Endothelial cell of umbilical vein (primary cell): ENCODE data around the gene GOLGA6A. TPM values are rescaled to one million over a fixed set of nuclear protein-coding genes. Genes with fewer than 3 reads are reported as not detected.

Source experiments
- BruUV-seq: library from RNA; stranded (reverse); fragments of 400-500 nt; replicated peaks from 2 replicates; lab custom pipeline; 2021; lab: Mats Ljungman, UMichigan
- CTCF ChIA-PET: fragments of 300-600, 350-600 bp; sonication (Branson Sonifier 250); formaldehyde crosslinking; loops from one replicate; lab custom pipeline; 2021; ENCODE audit warnings: antibody characterized with exemption, inconsistent platforms; lab: Charles Lee
- POLR2A ChIA-PET: fragments of 300-600, 350-600 bp; sonication (Branson Sonifier 250); formaldehyde crosslinking; loops from one replicate; lab custom pipeline; 2021; ENCODE audit warnings: antibody characterized with exemption, inconsistent platforms; lab: Charles Lee
- DNase-seq: peaks from one replicate; pipeline ENCODE4 v3.0.0-alpha.2; 2011; ENCODE audit warnings: low read depth, low spot score
- FAIRE-seq: peaks from 2 replicates; lab custom pipeline; 2011; peaks lifted over from hg19 to GRCh38; lab: Jason Lieb, UNC
- H2AFZ ChIP-seq: 2 replicates; pipeline ENCODE4 v1.6.0; 2012; ENCODE audit warnings: low read depth, low read length, control low read depth, inconsistent platforms
- H3K27ac ChIP-seq: 2 replicates; pipeline ENCODE4 v1.5.1; 2011; ENCODE audit warnings: low read depth, mild to moderate bottlenecking, control low read depth, low read length, moderate library complexity; ENCODE audit not compliant: insufficient read depth
- H3K27me3 ChIP-seq, 2 experiments: 2 replicates each; pipeline versions ENCODE4 v1.6.0 to v1.6.1; 2011; ENCODE audit warnings: low read length in 2 of 2, mixed read lengths in 1 of 2; ENCODE audit not compliant: control insufficient read depth in 2 of 2, insufficient read depth in 2 of 2
- H3K36me3 ChIP-seq, 2 experiments: 2 replicates in 1 of 2; 3 replicates in 1 of 2; pipeline ENCODE4 v1.5.1; 2011; ENCODE audit warnings: low read length in 2 of 2, mild to moderate bottlenecking in 1 of 2, moderate library complexity in 1 of 2; ENCODE audit not compliant: control insufficient read depth in 2 of 2, insufficient read depth in 2 of 2; ENCODE audit errors: extremely low read depth in 1 of 2
- H3K4me1 ChIP-seq: 3 replicates; pipeline ENCODE4 v1.5.1; 2011; ENCODE audit warnings: mild to moderate bottlenecking, low read length; ENCODE audit not compliant: control insufficient read depth, insufficient read depth; ENCODE audit errors: extremely low read depth
- H3K4me2 ChIP-seq: 2 replicates; pipeline ENCODE4 v1.6.1; 2011; ENCODE audit warnings: low read length, control low read depth, mixed read lengths; ENCODE audit not compliant: insufficient read depth
- H3K4me3 ChIP-seq, 3 experiments: fragments of 200-600 bp in 1 of 3; sonication (generic), shearing (Covaris generic) in 1 of 3; replicated peaks in 1 of 3; 2 replicates each; pipeline ENCODE4 v1.5.1; 2011 to 2016; ENCODE audit warnings: control low read depth in 3 of 3, low read length in 3 of 3, mild to moderate bottlenecking in 2 of 3, inconsistent platforms in 1 of 3, low read depth in 1 of 3, moderate library complexity in 1 of 3; ENCODE audit not compliant: insufficient read depth in 1 of 3
- H3K79me2 ChIP-seq: 2 replicates; pipeline ENCODE4 v1.6.0; 2012; ENCODE audit warnings: low read length, inconsistent platforms; ENCODE audit not compliant: control insufficient read depth, insufficient read depth
- H3K9ac ChIP-seq: replicated peaks from 2 replicates; pipeline ENCODE3; 2011; ENCODE audit warnings: low read length, control low read depth; ENCODE audit not compliant: insufficient read depth; ENCODE audit errors: extremely low read depth
- H3K9me1 ChIP-seq: replicated peaks from 3 replicates; pipeline ENCODE4 v1.6.0; 2011; ENCODE audit warnings: mild to moderate bottlenecking, low read length; ENCODE audit not compliant: control insufficient read depth, insufficient read depth; ENCODE audit errors: extremely low read depth
- H3K9me3 ChIP-seq: replicated peaks from 2 replicates; pipeline ENCODE4 v1.5.1; 2012; ENCODE audit warnings: low read length, inconsistent platforms; ENCODE audit not compliant: control insufficient read depth, insufficient read depth
- H4K20me1 ChIP-seq: replicated peaks from 2 replicates; pipeline ENCODE3; 2011; ENCODE audit warnings: mild to moderate bottlenecking, low read length; ENCODE audit not compliant: control insufficient read depth, insufficient read depth; ENCODE audit errors: extremely low read depth
- CTCF ChIP-seq, 2 donors: IDR thresholded peaks; 1 replicate in 1 of 2; 2 replicates in 1 of 2; pipeline ENCODE4 v1.5.1; 2011; ENCODE audit warnings: low read length in 2 of 2, mild to moderate bottlenecking in 2 of 2, moderate library complexity in 2 of 2, control low read depth in 1 of 2, inconsistent platforms in 1 of 2, low read depth in 1 of 2; ENCODE audit not compliant: insufficient read depth in 1 of 2; ENCODE audit errors: extremely low read depth in 1 of 2
- EZH2 ChIP-seq: IDR thresholded peaks from 2 replicates; pipeline ENCODE4 v1.6.1; 2012; ENCODE audit warnings: borderline replicate concordance, low read depth, mild to moderate bottlenecking, moderate library complexity, low read length, inconsistent platforms; ENCODE audit not compliant: severe bottlenecking
- FOS ChIP-seq: IDR thresholded peaks from 2 replicates; pipeline ENCODE4 v1.6.1; 2011; ENCODE audit warnings: mild to moderate bottlenecking, low read length, moderate library complexity, borderline replicate concordance; ENCODE audit not compliant: insufficient read depth
- GATA2 ChIP-seq: IDR thresholded peaks from 2 replicates; pipeline ENCODE4 v1.7.0; 2011; ENCODE audit warnings: low read depth, mild to moderate bottlenecking, moderate library complexity, mixed read lengths, low read length; ENCODE audit not compliant: insufficient read length, insufficient read depth
- JUN ChIP-seq: IDR thresholded peaks from 2 replicates; pipeline ENCODE4 v1.6.1; 2011; ENCODE audit warnings: borderline replicate concordance, low read depth; ENCODE audit not compliant: insufficient read length, insufficient read depth
- MYC ChIP-seq: IDR thresholded peaks from one replicate; pipeline ENCODE4 v1.6.1; 2011; ENCODE audit warnings: mild to moderate bottlenecking, low read depth, low read length
- POLR2A ChIP-seq: IDR thresholded peaks from 2 replicates; pipeline ENCODE4 v1.6.1; 2012; ENCODE audit warnings: low read depth, mild to moderate bottlenecking, control low read depth, low read length
- dilution Hi-C: fragments of 300-500 bp; cut with MboI; formaldehyde crosslinking; loops from one replicate; pipeline ENCODE4 v1.15.0; 2019; ENCODE audit warnings: low sequenced_read_pairs; ENCODE audit not compliant: extremely low pct_ligation_motif_present
- intact Hi-C: fragments of 100-400 bp; cut with micrococcal nuclease; formaldehyde crosslinking; loops from one replicate; pipeline ENCODE4 v1.10.0; 2022
- polyA plus RNA-seq, 4 experiments: library from polyadenylated mRNA; depleted of rRNA in 3 of 4; stranded (reverse) in 3 of 4; unstranded in 1 of 4; fragments of >200 nt; gene quantifications; 2 replicates each; pipeline versions ENCODE4 v1.2.1 to v1.2.3, GENCODE V29; 2011 to 2012; ENCODE audit warnings: missing spikeins in 1 of 4
- total RNA-seq: library from RNA; stranded (reverse); gene quantifications from 2 replicates; pipeline ENCODE4 v1.2.3, GENCODE V29; 2021
- TF ChIP-seq, protein P1 (sequence below): IDR thresholded peaks from 2 replicates; pipeline ENCODE4 v1.6.1; 2011; ENCODE audit not compliant: insufficient read depth, insufficient read length

The GOLGA6A gene
- total and polyA plus RNA-seq, 2 donors (not counting 3 experiments of a cell fraction or from before 2014, with no cell fraction given), result not detected

DNA sequence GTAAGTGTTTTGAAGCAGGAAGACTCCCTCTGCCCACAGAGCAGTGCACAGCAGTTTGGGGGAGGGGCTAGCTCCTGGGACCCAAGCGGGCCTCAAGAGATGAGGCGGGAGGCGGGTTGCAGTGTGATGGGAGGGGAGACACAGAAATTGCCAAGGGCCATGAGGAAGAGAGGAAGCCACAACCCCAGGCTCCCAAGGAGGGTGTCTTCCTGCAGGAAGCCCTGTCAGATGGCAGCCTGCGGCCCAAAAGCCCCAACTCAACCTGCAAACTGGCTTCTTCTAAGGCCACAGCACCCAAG is 40.7 kb upstream of the GOLGA6A start:
- Histone ChIP-seq H3K9me3 (no peaks in the 10 kb centered on the region), H3K9me1 (no peaks in the 10 kb centered on the region), H3K36me3 (no peaks in the 10 kb centered on the region), H3K79me2 (no peaks in the 10 kb centered on the region), H3K27ac (no peak overlapping the region), H3K9ac (no peak overlapping the region), H3K27me3 (peaks cover 25 to 32% of the 10 kb centered on the region in 2 experiments), H3K4me1 (peaks cover 4% of the 10 kb centered on the region), H3K4me3 (no peak overlapping the region), H4K20me1 (no peaks in the 10 kb centered on the region), H2AFZ (no peak overlapping the region), H3K4me2 (no peak overlapping the region)
- no TSS peak for BruUV-seq
- intact Hi-C loops (no loop called here), dilution Hi-C loops (no loop called here)
- ChIA-PET CTCF (interaction anchor here (1.2 to 3.9 kb wide), 5 partner anchors 17 to 199 kb away, joined by 3 to 15 read pairs (median 5); no protein-coding TSS in a partner anchor), POLR2A (no interaction called here)
- no peak for FAIRE-seq
- DNase-seq, result no peak
- TF ChIP-seq MYC, result no peak
- TF ChIP-seq CTCF (IDR thresholded peaks at IDR 0.05; ENCODE audit: extremely low read depth in 1 of 2, insufficient read depth in 1 of 2, low read depth in 1 of 2, low read length in 2 of 2), result no peak
- no peak for TF ChIP-seq EZH2
- no peak for TF ChIP-seq POLR2A
- TF ChIP-seq, protein P1, sequence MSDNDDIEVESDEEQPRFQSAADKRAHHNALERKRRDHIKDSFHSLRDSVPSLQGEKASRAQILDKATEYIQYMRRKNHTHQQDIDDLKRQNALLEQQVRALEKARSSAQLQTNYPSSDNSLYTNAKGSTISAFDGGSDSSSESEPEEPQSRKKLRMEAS, result no peak
- TF ChIP-seq FOS, result no peak
- TF ChIP-seq JUN, result no peak
- no peak for TF ChIP-seq GATA2
